GM18907 (cell line): ENCODE results near the gene IDH3G.

Source experiments
- ATAC-seq: cut with Tn5 transposase; IDR thresholded peaks from one replicate; pipeline ENCODE4 v1.9.1; 2021; ENCODE audit warnings: mild to moderate bottlenecking, moderate library complexity; ENCODE audit not compliant: unreplicated experiment

IDH3G gene

GRCh38 chrX:153791104-153791852 lies 2.9 kb downstream of the IDH3G start:
- ATAC-seq: no peak

GRCh38 chrX:153789654-153790053 lies 4.5 kb downstream of the IDH3G start:
- ATAC-seq: no peak

GRCh38 chrX:153786669-153787068 lies 7.5 kb downstream of the IDH3G start:
- no peak for ATAC-seq

- ATAC-seq: no peak
Observed at GRCh38 chrX:153784325-153784967, 9.7 kb downstream of the IDH3G start.

GRCh38 chrX:153783378-153784013 lies 10.7 kb downstream of the IDH3G start:
- no peak for ATAC-seq

GRCh38 chrX:153782871-153783270 lies 11.3 kb downstream of the IDH3G start:
- no peak for ATAC-seq

- no peak for ATAC-seq
Observed at GRCh38 chrX:153782313-153782712, 11.9 kb downstream of the IDH3G start.

- no peak for ATAC-seq
Observed at GRCh38 chrX:153781428-153782047, 12.6 kb downstream of the IDH3G start.

- ATAC-seq: no peak
Observed at GRCh38 chrX:153780678-153781427, 13.3 kb downstream of the IDH3G start, which contains the start of gene SRPK3. Gene SRPK3 (plus strand): TSS chrX:153781041. CDS start chrX:153781087, 46 bp downstream.

- ATAC-seq: no peak
Observed at GRCh38 chrX:153779891-153780677, 14.1 kb downstream of the IDH3G start.

GRCh38 chrX:153778684-153779101 lies 15.5 kb downstream of the IDH3G start:
- ATAC-seq: no peak

- ATAC-seq: no peak
Observed at GRCh38 chrX:153778181-153778580, 16.0 kb downstream of the IDH3G start.

- no peak for ATAC-seq
Observed at GRCh38 chrX:153777261-153778090, 16.7 kb downstream of the IDH3G start.

GRCh38 chrX:153776611-153777045 lies 17.5 kb downstream of the IDH3G start:
- no peak for ATAC-seq

- ATAC-seq: no peak
Observed at GRCh38 chrX:153776120-153776599, 18.0 kb downstream of the IDH3G start.

- ATAC-seq: no peak
Observed at GRCh38 chrX:153775293-153776119, 18.7 kb downstream of the IDH3G start.

GRCh38 chrX:153774576-153775292 lies 19.4 kb downstream of the IDH3G start:
- ATAC-seq: no peak
